T-helper 2 cell treated with Interferon-gamma antibody and Interleukin-4, amounts not matched to agents 5 μg/mL and 100 μg/mL, for 36 hours (primary cell): ENCODE measurements around the gene CABLES2.

Experiments
- DNase-seq: peaks from one replicate; pipeline ENCODE4 v3.0.0; 2021; ENCODE audit warnings: low spot score
- H3K27ac Mint-ChIP-seq: one replicate; pipeline ENCODE4 v1.8.0; 2021; ENCODE audit warnings: mild to moderate bottlenecking, mixed read lengths
- H3K27me3 Mint-ChIP-seq: one replicate; pipeline ENCODE4 v1.8.0; 2021; ENCODE audit warnings: low read depth, mixed read lengths
- H3K36me3 Mint-ChIP-seq: one replicate; pipeline ENCODE4 v1.8.0; 2021; ENCODE audit warnings: low read depth, mixed read lengths
- H3K4me1 Mint-ChIP-seq: one replicate; pipeline ENCODE4 v1.8.0; 2021; ENCODE audit warnings: low read depth, mixed read lengths
- H3K4me3 Mint-ChIP-seq: one replicate; pipeline ENCODE4 v1.8.0; 2022; ENCODE audit warnings: mild to moderate bottlenecking, moderate library complexity, mixed read lengths
- H3K9me3 Mint-ChIP-seq: one replicate; pipeline ENCODE4 v1.8.0; 2021; ENCODE audit warnings: mixed read lengths

CABLES2 gene

DNA sequence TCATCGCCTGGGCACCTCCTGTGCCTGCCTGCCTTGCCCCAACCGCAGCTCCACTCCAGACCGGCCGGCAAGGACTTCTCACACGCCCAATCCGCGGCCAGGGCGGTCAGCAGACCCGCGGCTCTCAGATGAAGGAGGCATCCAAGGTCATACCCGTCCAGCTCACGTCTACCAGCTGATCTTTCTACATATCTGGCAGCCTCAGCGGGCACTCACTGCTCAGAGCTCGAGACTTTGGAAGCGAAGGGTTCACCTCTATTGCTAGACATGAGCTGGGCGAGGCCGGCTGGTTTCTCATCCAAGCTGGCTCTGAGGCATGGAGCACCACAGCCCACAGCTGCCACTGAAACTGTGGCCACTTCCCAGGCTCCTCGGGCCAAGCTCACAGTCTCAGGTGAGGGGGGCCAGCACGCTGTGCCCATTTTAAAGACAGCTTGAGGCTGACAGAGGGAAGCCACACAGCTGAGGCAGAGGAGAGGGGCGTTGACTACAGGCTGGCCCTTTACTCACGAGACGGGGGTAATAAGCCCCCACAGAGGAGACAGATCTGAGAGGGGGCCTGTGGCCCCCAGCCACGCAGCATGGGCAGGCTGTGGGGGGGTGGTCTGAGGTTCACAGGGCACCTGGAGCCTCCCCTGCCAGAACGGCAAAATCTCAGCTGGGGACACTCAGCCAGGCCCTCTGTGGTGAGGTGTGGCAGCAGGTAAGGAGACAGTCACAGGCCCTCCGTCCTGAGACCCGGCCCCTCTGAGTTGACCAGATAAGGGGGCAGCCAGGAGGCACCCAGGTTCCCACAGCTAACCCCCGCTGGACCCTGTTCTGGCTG lies 42.0 kb downstream of the CABLES2 start:
- H3K9me3 Mint-ChIP-seq: no peaks in the 10 kb centered on the region
- H3K4me1 Mint-ChIP-seq: no peaks in the 10 kb centered on the region
- peaks cover 26% of the 10 kb centered on the region for H3K27me3 Mint-ChIP-seq
- DNase-seq: no peak
- no peak overlapping the region for H3K4me3 Mint-ChIP-seq
- no peak overlapping the region for H3K27ac Mint-ChIP-seq
- no peaks in the 10 kb centered on the region for H3K36me3 Mint-ChIP-seq

DNA sequence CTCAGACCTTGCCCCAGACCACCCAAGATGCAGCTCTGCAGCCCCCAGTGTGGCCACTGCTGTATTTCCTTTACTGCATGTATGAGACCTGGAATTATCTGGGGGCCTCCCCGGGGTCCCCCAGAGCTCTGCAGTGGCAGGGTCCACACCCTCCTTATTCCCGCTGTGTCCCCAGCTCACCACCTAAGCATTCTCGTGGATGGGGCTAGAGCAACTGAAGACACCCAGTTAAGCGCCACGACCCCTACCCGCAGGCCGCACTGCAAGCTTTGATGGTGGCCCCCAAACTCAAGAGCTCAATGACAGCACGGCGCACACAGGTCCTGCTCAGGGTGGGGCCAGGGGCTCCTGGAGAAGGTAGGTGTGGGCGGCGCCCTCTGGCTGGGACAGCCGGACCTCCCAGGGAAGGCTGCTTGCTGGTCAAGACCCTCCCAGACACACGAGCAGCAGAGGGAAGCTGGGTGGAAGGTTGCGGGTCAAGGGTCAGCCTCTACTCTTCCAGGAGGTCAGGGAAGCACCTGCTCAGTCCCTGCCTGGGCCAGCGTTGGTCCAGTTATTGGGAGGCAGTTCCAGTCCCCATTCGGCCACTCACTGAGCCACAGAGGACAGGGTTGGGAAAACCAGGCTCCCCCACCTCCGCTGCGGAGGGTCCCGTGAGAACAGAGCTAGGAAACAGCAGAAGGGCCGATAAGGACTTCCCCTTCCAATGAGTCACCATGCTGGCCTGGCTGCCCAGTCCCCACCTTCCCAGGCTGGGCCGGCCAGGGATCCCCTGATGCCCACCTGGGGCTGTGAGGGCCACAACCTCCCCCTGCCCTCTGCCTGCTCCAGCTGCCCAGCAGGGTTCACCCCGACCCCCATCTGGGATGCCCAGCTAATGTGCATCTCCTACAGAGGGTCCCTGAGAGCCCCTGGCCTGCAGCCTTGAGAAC lies 42.9 kb downstream of the CABLES2 start:
- H3K27me3 Mint-ChIP-seq: peaks cover 22% of the 10 kb centered on the region
- no peak for DNase-seq
- H3K9me3 Mint-ChIP-seq: no peaks in the 10 kb centered on the region
- no peaks in the 10 kb centered on the region for H3K4me1 Mint-ChIP-seq
- H3K27ac Mint-ChIP-seq: no peak overlapping the region
- H3K4me3 Mint-ChIP-seq: no peak overlapping the region
- H3K36me3 Mint-ChIP-seq: no peaks in the 10 kb centered on the region

DNA sequence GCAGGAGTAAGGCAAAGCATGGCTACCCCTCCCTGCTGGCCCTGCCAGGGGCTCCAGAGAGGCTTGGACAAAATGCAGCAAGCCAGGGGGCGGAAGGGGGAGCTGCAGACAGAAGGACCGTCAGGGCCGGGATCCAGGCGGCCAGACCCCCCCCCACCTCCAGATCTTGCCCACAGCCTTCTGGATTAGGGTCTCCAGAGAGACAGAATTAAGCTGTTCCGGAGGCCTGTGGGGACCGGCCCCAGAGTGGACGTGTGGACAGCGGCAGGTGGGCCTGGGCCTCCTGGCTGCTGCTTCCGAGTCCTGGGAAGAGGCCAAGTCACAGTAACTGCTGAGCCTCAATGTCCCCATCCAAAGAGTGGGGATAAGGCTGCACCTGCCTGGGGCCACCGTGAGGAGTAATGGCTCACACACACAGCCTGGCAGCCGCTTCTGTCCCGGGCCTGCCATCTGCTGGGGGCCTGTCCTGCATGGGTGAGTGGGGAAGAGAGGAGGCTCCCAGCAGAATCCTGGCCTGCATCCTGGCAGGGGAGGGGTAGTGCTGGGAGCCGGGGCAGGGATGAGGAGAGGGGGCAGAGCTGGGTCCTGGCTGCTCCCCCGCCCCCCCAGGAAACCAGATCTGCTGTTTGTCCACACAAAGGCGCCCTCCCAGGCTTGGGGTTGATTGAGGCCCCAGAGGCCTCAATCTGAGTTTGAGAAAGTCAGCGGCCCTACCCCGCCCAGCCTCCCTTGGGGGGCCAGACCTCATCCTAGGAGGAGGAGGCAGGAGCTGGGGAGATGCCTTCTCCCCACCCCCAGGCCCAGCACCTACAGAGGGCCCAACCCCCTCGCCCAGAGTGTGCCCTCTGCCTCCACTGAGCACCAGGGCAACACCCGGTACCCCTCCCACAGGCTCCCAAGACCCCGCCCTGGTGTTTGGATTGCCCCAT lies 43.8 kb downstream of the CABLES2 start:
- Mint-ChIP-seq H3K9me3 (no peaks in the 10 kb centered on the region), H3K4me1 (no peaks in the 10 kb centered on the region), H3K36me3 (no peaks in the 10 kb centered on the region), H3K4me3 (no peak overlapping the region), H3K27ac (no peak overlapping the region), H3K27me3 (peaks cover 17% of the 10 kb centered on the region)
- no peak for DNase-seq

DNA sequence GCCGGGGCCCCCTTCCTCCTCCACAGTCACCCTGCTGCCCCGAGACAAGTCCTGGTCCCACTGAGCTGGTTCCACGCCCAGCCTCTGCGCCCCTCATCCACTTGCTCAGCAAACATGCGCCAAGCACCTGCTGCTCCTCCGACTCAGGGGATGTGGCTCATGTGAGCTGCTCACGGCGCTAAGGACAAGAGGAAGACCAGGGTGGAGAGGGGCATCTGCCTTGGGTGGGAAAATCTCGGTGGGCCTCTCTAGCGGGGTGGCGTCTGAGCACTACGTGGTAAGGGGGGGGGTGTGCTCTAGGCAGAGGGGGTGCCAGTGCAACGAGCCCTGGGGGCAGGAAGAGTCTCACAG lies 44.5 kb downstream of the CABLES2 start:
- Mint-ChIP-seq H3K4me3 (no peak overlapping the region), H3K27ac (no peak overlapping the region)
- DNase-seq: no peak

DNA sequence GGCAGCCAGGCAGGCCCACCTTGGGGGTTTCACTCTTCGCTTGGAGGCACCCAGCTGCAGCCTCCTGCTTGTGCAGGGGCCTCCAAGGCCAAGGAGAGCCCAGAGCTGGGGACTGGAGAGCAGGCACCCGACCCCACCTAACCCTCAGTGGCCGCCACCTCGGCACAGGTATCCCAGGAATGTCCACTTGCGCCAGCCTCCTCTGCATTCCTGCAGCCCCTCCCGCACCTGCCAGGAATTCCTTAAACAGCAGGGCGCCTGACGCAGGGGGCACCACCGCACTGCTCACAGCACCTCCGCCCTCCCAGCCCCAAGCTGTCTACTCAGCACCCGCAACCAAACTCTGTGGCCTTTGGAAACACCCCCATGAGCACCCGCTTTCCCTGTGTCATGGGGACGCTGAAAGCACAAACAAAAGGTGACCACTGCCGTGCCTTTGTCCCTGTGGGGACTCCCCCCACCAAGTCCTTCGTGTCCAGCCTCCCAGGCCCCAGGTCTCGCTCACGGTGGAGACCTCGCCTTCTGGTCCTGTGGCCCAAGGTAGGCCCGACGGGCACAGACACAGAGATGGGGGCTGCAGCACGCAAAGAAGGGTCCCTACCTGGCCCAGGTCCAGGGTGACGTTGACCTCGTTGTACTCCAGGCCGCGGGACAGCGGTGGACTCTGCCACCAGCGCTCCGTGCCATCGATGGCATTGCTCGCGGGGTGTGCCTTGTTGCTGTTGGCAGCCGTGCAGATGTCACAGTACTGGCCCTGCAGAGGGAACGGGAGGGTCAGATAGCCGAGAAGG lies 45.1 kb downstream of the CABLES2 start:
- Mint-ChIP-seq H3K36me3 (no peaks in the 10 kb centered on the region), H3K4me3 (no peak overlapping the region), H3K9me3 (no peaks in the 10 kb centered on the region), H3K27ac (no peak overlapping the region), H3K27me3 (peaks cover 11% of the 10 kb centered on the region), H3K4me1 (no peaks in the 10 kb centered on the region)
- no peak for DNase-seq

More for the DNA sequence above, 44.5 kb downstream of the CABLES2 start:
- peaks cover 13% of the 10 kb centered on the region for H3K27me3 Mint-ChIP-seq
- no peaks in the 10 kb centered on the region for H3K36me3 Mint-ChIP-seq
- no peaks in the 10 kb centered on the region for H3K9me3 Mint-ChIP-seq
- H3K4me1 Mint-ChIP-seq: no peaks in the 10 kb centered on the region

DNA sequence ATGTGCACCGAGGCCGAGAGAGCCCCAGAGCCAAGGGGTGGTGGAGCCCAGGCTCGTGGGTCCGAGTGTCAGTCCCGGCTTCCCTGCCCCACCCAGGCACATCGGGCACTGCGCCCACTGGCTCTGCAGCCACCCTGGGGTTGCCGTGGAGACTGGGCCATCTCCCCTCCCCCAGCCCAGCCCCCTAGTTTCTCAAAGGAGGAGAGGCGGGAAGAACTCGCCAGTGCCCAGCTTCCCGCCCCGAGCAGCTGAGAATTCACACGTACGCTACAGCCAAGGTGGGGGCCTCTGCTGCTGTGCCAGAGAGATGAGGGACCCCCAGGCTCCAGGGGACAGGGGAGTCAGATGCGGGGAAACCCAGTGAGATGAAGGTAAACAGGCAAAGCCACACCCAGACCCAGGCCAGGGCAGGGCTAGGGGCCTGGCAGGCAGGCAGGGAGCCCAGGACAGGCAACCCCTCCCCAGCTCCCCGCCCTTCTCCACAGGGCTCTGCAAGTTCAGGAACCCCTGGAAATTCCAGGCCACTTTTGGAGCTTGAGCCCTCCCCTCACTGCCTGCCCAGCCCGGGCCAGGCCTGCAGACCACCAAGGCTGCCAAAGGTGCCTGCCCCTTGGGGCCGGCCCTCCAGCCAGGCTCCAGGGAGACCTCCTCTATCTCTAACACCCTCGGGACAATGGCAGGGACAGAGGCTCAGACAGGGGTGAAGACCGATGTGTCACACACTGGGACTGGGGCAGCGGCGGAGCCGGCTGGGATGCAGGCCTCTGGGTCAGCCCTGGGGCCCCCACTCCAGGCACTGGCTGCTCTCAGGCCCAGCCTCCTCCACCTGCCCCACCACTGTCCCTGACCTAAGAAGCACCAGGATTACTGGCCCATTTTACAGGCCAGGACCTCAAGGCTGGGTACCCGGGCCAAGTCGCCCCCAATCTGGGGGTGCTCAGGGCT lies 46.0 kb downstream of the CABLES2 start:
- no peak overlapping the region for H3K4me3 Mint-ChIP-seq
- no peak overlapping the region for H3K27ac Mint-ChIP-seq
- H3K4me1 Mint-ChIP-seq: no peaks in the 10 kb centered on the region
- no peaks in the 10 kb centered on the region for H3K36me3 Mint-ChIP-seq
- no peak for DNase-seq
- H3K9me3 Mint-ChIP-seq: no peaks in the 10 kb centered on the region
- peaks cover 11% of the 10 kb centered on the region for H3K27me3 Mint-ChIP-seq

DNA sequence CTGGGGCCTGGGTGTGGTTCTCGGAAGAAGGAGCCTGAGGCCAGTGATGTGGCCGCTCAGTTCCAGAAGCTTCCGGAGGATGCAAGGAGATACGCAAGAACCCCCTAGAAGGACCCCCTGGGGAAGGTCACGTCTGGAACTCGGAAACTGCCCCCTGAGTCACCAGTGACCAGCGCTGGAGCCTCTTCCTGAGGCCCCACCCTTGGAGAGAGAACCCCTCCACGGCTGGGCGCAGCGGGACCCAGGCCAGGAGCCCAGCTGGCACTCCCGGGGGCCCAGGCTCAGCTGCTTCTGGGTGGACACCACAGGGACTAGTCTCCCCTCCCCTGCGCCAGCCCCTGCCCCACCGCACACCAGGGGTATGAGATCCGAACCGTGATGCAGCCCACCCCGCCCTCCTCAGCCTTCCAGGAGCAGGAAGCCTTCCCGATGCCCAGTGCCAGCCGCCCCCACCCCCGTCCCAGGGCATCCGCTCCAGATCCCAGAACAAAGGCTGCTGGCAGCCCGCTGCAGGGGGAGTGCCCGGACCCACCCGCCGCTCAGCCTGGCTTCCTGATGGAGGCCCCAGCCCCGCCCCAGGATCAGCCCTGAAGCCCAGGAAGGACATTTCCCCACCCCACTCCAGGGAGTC lies 47.5 kb downstream of the CABLES2 start:
- H3K4me1 Mint-ChIP-seq: no peaks in the 10 kb centered on the region
- no peaks in the 10 kb centered on the region for H3K9me3 Mint-ChIP-seq
- H3K27ac Mint-ChIP-seq: no peak overlapping the region
- no peaks in the 10 kb centered on the region for H3K36me3 Mint-ChIP-seq
- peaks cover under 1% of the 10 kb centered on the region for H3K27me3 Mint-ChIP-seq
- no peak for DNase-seq
- H3K4me3 Mint-ChIP-seq: no peak overlapping the region

DNA sequence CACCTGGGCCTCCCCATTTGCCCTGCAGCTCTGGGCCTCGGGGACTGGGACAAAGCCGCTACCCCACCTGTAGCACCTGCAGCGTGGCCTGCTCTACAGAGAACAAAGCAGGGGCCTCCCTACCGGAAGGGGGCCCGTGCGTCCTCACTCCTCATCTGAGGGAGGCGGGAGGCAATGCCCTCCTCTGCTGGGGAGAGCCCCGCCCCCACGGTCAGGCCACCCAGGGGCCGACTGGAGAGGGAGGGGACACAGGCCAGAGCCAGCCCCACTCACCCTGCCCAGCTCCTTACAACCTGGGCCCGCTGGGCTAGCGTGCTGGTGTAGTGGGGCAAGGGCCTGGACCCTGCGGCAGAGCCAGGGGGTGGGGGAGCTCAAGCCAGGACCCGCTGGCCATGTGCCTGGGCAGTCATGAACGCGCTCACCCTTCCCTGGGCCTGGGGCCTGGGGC lies 48.0 kb downstream of the CABLES2 start:
- Mint-ChIP-seq H3K4me3 (no peak overlapping the region), H3K4me1 (no peaks in the 10 kb centered on the region), H3K27me3 (no peaks in the 10 kb centered on the region), H3K36me3 (no peaks in the 10 kb centered on the region), H3K27ac (no peak overlapping the region), H3K9me3 (no peaks in the 10 kb centered on the region)
- no peak for DNase-seq

DNA sequence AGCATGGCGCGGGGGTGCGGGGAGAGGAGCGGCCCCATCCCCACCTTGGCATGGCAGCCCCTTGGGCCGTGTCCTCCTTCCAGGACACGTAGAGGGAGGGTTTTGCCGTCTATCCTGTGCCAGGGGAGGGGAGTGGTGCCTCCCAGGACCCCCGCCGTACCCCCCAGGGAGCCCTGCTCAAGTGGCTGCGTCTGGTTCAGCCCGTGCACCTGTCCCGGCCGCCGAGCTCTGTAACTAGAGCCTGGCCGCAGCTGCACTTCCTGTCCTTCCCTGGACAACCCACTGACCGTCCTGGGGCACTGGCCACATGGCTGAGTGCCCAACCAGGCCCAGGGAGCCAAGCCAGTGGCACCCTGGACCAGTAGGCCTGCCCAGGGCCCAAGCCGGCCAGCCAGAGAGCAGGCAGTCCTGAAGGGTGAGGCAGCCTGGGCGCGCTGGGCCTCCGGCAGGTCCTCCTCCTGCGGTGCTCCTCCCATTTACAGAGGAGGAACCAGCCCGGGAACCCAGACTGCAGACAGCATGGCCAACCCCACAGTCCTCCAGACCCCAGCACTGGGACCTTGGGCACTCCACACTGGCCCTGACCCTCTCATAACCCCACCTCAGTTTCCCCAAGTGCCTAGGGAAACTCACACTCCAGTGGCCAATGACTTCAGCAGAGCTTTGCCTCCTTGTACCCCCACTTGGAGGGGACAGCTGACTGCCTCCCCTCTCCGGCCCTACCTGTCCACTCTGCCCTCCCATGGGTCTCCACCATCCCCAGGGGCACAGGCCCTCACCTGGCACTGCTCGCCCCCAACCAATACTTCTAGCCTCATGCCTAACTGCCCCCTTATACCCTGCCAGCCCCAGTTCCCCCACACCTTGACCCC lies 48.7 kb downstream of the CABLES2 start:
- H3K27ac Mint-ChIP-seq: no peak overlapping the region
- no peaks in the 10 kb centered on the region for H3K27me3 Mint-ChIP-seq
- H3K9me3 Mint-ChIP-seq: no peaks in the 10 kb centered on the region
- H3K36me3 Mint-ChIP-seq: no peaks in the 10 kb centered on the region
- DNase-seq: no peak
- H3K4me3 Mint-ChIP-seq: no peak overlapping the region
- H3K4me1 Mint-ChIP-seq: no peaks in the 10 kb centered on the region

DNA sequence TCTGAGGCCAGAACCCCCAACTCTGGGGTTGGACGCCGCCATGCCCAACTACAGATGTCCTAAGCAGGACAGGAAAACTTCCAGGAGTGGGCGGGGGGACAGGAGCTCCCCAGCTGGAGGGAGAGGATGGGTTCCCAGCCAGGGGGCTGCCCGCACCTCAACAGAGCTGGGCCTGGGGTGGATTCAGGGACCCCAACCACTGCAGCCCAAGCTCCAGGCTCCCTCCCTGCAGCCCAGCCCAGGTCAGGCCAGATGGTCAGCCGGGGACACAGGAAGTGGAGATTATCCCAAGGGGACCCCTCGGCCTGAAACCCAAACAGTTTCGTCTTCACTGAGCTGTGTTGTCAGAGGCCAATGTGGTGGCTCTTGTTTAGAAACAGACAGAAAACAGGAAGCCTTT lies 49.4 kb downstream of the CABLES2 start:
- Mint-ChIP-seq H3K27me3 (no peaks in the 10 kb centered on the region), H3K27ac (no peak overlapping the region), H3K4me1 (no peaks in the 10 kb centered on the region), H3K36me3 (no peaks in the 10 kb centered on the region), H3K4me3 (no peak overlapping the region), H3K9me3 (no peaks in the 10 kb centered on the region)
- no peak for DNase-seq

DNA sequence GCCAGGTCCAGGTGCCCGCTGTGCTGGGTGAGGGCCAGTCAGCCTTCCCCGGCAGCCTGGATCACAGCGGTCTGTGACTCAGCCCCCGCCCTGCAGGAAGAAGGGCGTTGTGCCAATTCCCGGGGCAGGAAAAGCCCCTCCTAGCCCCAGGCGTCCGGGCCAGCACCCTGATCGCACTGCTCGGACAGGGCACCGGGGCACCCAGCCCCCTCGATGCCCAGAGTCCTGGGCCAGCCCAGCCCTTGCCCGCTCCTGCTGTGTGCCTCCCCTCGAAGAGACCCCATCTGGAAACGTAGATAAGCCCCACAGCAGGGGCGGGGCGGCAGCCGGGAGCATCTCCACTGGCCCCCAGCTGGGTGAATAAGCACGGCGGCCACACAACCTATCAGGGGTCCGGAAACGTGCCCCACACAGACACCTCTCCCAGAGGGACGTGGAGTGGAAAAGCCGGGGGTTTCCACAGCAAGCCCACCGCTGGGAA lies 49.9 kb downstream of the CABLES2 start:
- no peak overlapping the region for H3K27ac Mint-ChIP-seq
- no peak for DNase-seq
- H3K4me3 Mint-ChIP-seq: no peak overlapping the region
- no peaks in the 10 kb centered on the region for H3K4me1 Mint-ChIP-seq
- H3K36me3 Mint-ChIP-seq: no peaks in the 10 kb centered on the region
- H3K9me3 Mint-ChIP-seq: no peaks in the 10 kb centered on the region
- no peaks in the 10 kb centered on the region for H3K27me3 Mint-ChIP-seq
